Measurements from ENCODE around the gene GJC2.

- TF ChIP-seq CTCF (IDR thresholded peaks at IDR 0.05) (no peak), POLR2A (IDR thresholded peaks at IDR 0.05) (no peak)
These were observed 28.8 kb upstream of the GJC2 start for GRCh38 chr1:228120857-228121489.

Data from Peyer's patch (tissue), 4 donors.